Left cardiac atrium (tissue), 4 donors: Measurements from ENCODE around the gene APOA1. TPM values are rescaled to one million over a fixed set of nuclear protein-coding genes. Genes with fewer than 3 reads are reported as not detected.

ENCODE experiments used
- ATAC-seq, 2 donors: fragments of 200-7000 bp; cut with Tn5 transposase; one replicate each; pipeline ENCODE4 v1.9.1; 2020; ENCODE audit warnings: mild to moderate bottlenecking in 2 of 2, moderate library complexity in 2 of 2
- DNase-seq: peaks from one replicate; pipeline ENCODE4 v3.0.0-alpha.2; 2020
- intact Hi-C, 2 donors: fragments of 100-400 bp; cut with DNase I; formaldehyde crosslinking; loops; one replicate each; pipeline versions ENCODE4 v1.14.1 to v1.15.1; 2022 to 2023
- total RNA-seq, 2 donors: library from RNA; stranded (reverse); fragmentation: NEBNext Ultra II Directional; extraction: Animal tissue kit (Norgen Biotek cat#: 25700); gene quantifications; one replicate each; pipeline ENCODE4 v1.2.1, GENCODE V29; 2021
- donor health status: DM: no; HTN: yes; CAD: no.
- donor health status: DM: no; HTN: yes; CAD: no; lungs with severe emphysema.
- donor health status: DM: yes; HTN: yes; CAD: no.
- donor health status: Dilated cardiomyopathy.

Gene APOA1
- total RNA-seq, 2 donors from 2014 or later, result 0.99 to 1.2 TPM

DNA sequence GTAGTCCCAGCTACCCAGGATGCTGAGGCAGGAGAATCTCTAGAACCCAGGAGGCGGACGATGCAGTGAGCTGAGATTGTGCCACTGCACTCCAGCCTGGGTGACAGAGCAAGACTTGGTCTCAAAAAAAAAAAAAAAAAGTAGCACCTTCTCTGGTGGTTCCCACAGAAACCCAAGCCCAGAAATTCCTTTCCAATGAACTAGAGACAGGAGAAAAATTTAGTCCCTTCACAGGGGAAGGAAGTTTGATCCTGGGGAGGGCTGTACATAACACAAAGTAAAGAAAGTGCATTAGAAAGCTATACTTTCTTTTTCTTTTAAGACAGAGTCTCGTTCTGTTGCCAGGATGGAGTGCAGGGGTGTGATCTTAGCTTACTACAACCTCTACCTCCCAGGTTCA lies 25.5 kb upstream of the APOA1 start:
- no peak for ATAC-seq
- intact Hi-C loops, result loop anchor here in 1 of 2 donors (10.0 kb wide), 1 partner anchor 362 kb away; no protein-coding TSS in a partner anchor
- no peak for DNase-seq

DNA sequence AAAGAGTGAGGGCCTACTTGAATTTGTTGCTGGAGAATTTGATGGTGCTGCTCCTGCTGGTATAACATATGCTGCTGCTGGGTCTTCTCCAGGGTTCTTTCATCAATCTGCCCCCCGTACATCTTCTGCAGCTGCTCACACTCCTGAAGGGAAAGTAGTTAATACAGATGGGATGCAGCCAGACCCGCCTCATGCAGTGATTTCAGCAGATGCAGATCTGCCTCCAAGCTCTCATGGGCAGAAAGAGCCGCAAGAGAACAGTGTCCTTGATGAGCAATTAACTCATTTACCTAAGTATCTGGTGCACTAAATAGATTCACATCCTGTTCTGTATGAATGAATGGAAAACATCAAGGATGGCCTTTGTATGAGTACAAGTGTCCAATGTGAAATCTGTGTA lies 24.8 kb upstream of the APOA1 start:
- intact Hi-C loops, result loop anchor here in 1 of 2 donors (10.0 kb wide), 1 partner anchor 363 kb away; no protein-coding TSS in a partner anchor
- no peak for ATAC-seq
- no peak for DNase-seq

DNA sequence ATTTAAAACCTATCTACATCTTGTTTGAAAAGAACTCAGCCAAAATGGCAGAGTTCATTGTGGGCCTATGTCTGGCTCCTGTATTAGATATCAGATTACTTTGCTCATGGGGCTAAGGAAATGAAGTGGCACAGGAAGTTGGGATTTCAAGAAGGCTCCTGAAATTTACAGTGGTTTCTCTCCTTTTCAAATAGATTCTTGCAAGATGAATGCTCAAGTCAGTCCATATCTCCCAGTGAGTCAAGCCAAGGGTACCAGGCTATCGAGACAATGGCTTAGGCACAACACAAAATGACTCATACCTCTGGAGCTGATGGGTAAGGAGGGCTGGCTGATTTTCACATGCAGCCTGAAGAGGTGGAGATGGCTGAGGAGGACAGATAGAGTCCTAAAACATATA lies 24.1 kb upstream of the APOA1 start:
- DNase-seq, result no peak
- intact Hi-C loops, result loop anchor here in 1 of 2 donors (10.0 kb wide), 1 partner anchor 363 kb away; no protein-coding TSS in a partner anchor
- no peak for ATAC-seq

DNA sequence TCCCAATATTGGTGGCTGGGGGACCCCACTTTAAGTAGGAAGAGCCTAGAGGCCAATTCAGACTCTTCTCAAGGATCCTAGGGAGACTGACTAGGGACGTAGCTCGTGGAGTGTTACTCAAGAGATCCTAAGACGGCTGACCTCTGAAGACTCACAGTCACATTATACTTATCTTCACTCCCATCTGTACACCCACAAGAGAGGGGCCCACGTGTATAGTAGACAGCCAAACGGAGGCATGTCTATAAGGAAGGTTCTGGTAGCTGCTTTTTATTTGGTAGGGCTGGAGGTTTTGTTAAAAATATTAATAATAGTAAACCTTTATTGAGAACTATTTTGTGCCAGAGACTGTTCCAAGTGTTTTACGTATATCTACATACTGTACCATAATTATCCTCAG lies 22.9 kb upstream of the APOA1 start:
- intact Hi-C loops, result loop anchor here in 1 of 2 donors (10.0 kb wide), 1 partner anchor 364 kb away; no protein-coding TSS in a partner anchor
- DNase-seq (no peak), ATAC-seq (no peak)

DNA sequence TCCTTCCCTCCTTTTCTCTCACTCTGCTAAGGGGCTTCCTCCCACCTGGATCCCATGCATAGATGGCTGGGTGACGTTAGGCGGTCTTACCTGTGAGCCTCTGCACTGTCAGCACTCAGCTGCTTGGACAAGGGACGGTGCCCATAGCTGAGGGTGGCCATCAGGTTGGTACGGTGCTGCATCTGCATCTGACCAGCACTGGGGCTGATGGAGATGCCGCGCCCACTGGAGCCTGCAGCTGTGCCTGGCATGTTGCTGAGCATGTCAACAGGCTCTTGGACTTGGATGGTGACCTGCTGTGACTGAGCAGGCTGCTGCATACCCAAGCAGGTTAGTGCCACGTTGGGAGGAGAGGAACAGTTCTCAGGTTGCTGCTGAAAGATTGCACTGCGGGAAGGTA lies 21.8 kb upstream of the APOA1 start:
- intact Hi-C loops, result loop anchor here in 1 of 2 donors (10.0 kb wide), 1 partner anchor 56 kb away; no protein-coding TSS in a partner anchor
- ATAC-seq, result peak in 1 of 2 donors; percentile 16
- no peak for DNase-seq

DNA sequence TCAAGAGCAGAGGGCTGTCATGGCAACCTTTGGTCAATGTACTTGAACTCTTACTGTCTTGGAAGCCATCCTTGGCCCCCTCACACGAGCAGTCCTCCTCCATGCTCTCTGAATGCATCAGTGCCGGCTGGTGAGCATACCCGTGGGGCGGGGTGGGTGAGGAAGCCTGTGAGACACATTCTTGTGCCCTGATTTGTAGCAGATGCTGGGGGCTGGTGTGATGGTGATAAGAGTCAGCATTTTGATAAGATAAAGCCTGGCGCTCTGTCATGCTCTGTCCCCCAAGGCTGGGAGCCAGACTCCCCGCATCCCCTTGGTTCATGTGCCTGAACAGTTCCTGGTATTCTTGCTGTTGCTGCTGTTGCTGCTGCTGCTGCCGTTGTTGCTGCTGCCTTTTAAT lies 20.5 kb upstream of the APOA1 start:
- intact Hi-C loops, result loop anchor here in 1 of 2 donors (10.0 kb wide), 1 partner anchor 57 kb away; no protein-coding TSS in a partner anchor
- peak in 1 of 2 donors; percentile 45 for ATAC-seq
- no peak for DNase-seq

DNA sequence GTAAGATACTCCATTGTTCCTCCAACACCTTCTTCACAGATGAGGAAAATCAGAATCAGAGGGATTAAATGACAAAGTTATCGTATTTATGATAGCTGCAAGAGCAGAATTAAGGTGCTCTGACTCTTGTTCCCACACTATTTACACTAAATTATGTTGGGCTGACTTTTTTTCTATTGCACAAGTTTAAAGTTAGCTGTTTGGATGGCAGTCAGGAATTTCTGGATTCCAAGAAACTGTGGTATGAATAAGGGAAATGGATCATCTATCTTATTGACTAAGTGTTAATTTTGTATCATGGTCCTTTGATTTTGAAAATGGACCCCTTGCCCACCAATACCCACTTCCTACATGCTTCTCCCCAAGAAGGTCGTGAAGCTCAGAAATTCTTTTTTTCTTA lies 19.9 kb upstream of the APOA1 start:
- ATAC-seq (no peak), DNase-seq (no peak)
- intact Hi-C loops, result loop anchor here in 1 of 2 donors (10.0 kb wide), 1 partner anchor 57 kb away; no protein-coding TSS in a partner anchor

DNA sequence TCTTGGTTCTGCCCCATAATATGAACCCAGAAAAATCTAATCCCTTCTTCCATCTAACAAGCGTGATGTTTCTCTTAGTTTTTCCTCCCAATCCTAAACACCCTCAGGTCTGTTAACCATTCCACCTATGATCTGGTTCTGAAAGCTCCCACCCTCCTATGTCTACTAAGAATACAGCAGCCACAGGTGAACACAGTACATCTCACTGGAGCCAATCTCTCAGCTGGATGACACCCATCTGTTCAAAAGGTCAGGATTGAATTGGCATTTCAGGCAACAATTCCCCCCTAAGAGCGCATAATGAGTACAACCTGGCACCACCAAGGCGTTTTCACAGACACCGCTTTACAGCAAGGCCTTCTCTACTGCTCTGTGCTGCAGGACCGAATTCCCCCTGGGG lies 19.0 kb upstream of the APOA1 start:
- ATAC-seq (no peak), DNase-seq (no peak)
- intact Hi-C loops, result loop anchor here in 1 of 2 donors (10.0 kb wide), 1 partner anchor 58 kb away; no protein-coding TSS in a partner anchor

DNA sequence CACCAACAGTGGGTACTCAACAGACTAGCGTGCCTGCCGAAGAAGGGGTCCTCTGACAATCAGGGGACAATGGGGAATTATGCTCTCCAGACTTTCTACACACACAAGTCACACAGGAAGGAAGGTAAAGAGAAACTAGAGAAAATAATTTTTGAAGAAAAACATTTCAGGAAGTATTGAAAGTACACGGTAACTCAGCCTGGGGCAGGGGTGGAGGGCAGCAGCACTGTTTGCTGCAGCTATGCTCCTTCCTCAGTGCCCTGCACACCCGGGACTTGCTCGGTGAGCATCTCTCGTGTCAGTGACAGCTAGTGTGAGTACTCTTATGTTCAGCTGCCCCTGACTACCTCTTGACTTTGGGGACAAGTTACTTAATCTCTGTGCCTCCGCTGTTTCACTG lies 18.0 kb upstream of the APOA1 start:
- ATAC-seq (no peak), DNase-seq (no peak)
- intact Hi-C loops, result loop anchor here in 1 of 2 donors (10.0 kb wide), 1 partner anchor 59 kb away; no protein-coding TSS in a partner anchor

DNA sequence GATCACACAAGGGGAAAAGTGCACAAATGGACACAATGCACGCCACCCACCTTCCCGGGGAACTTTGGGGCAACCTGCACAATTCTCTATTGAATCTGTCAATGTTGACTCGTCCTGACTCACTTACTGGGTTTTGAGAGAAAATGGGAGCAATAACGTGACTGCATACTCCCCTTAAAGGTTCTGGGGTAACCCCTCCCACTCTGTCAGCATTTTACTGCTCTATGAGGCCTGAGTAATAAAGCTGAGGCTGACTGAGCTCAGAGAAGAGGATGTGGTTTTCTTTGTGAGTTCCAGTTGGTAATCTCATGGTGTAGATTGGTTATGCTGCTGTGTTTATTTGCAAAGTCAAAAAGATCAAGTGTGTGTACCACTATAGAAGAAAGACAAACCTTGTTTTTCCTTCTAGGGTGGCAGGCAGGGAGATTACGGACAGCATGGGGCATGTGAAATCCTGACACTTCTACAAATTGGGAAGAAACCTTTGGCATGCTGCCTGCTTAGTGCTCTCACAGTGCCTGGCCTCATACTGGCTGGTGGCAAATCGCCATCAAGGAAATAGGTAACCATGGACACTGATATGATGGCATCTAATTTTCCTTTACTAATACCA lies 16.1 kb upstream of the APOA1 start:
- intact Hi-C loops, result loop anchor here in 1 of 2 donors (10.0 kb wide), 1 partner anchor 61 kb away; no protein-coding TSS in a partner anchor
- DNase-seq (no peak), ATAC-seq (peak; percentile 31 to 50)

DNA sequence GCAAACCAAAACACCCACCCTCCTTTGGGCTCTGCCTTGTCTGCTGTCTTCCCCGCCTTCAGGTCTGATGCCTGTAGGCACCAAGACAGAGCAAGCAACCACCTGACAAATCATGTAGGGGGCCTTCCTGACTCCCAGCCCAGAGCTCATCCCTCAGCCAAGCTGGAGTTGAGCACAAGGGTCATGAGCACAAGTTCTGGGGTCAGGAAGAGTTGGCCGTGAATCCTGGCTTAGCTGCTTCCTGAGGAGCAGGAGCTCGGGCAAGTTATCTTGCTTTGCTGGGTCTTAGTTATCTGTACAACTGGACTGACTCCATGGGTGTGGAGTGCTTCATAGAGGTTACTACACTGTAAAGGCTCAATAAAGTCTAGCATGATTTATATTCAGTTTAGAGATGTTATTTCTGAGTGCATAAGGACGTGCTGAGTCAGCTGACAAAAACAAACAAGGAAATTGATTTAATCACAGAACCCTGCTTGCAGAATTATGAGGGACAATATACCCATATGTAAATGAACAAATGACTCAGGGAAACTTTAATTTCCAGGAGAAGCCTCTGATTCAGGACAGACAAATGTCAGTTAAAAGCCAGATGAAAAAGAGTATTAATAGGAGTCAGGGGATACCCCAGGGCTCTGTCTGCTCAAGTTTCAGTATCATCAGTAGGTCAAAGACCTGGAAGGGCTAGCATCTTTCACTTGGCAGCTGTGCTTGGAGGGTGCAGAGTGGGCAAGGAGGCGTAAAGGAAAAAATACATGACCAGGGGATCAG lies 15.0 kb upstream of the APOA1 start:
- ATAC-seq, result peak; percentile 43 to 84

DNA sequence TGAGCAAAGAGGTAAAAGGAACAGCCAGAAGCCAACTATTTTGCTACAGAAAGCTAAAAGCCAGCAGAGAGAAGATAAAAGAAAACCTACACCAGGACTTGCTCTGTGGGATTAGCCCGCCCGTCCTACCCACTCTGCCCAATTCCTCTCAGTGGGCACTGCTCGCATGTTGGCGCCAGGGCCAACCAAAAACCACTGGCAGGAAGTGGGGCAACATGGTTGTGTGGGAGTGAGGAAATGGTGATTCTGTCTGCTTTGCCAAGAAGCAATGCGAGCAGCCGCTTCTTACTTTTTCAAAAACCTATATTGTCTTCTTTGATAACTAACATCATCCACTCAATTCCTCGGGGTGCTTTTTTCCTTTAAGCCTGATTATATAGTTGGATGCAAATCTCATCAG lies 14.2 kb upstream of the APOA1 start:
- DNase-seq, result no peak
- intact Hi-C loops, result loop anchor here in 1 of 2 donors (10.0 kb wide), 1 partner anchor 63 kb away; no protein-coding TSS in a partner anchor
- peak; percentile 38 to 73 for ATAC-seq

More for the DNA sequence above, 15.0 kb upstream of the APOA1 start:
- intact Hi-C loops, result loop anchor here in 1 of 2 donors (10.0 kb wide), 1 partner anchor 62 kb away; no protein-coding TSS in a partner anchor
- no peak for DNase-seq

DNA sequence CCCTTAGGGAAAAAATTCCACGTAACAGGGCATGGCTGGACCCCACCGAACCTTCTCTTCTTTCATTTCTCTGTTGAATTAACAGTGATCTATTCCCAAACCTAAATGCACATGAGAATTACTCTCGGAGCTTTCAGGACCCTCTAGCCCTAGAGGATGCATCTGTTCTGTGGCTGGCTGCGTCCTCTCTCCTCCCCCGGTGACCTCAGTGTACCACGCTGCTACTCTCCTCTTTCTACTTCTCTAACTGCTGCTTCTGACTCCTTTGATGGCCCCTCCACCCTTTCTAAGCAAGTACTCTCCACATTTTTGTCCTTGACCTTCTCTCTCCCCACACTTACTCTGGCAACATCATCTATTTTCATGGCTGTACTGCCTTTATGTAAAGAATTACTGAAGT lies 12.1 kb upstream of the APOA1 start:
- ATAC-seq (no peak), DNase-seq (no peak)
- intact Hi-C loops, result no loop called here

DNA sequence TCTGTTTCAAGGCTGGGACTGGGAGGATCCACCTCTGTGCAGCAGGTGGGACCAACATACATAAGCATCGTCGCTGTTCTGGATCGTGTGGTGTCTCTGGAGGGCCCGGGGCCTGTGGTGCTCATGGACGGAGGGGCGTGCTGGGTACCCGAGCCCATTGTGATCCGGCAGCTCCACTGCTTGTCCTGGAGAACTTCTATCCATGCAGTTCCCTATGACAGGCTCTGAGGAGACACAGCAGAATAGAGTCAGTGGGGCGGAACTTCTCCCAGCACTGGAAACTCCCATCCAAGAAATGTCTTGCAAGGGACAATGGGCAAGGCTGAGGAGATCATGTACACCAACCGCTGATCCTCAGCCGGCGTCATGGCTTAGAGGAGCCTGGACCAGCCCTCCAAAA lies 11.6 kb upstream of the APOA1 start:
- intact Hi-C loops, result no loop called here
- DNase-seq, result no peak
- no peak for ATAC-seq

DNA sequence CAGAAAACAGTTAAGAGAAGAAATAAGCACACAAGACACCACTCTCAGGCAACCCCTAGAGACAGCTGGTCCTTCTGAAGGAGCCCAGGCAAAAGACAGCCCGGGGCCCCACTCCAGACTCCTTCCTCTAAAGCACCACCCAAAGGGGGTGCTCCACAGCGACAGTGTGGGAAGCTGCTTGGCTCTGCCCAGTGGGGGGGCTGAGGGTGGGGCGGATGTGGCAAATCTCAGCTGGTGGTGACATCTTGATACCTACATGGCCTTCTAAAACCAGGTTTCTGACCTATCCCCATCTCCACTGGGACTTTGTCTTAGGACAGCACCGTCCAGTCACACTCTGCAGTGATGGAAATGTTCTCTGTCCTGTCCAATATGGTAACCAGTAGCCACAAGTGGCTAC lies 10.2 kb upstream of the APOA1 start:
- intact Hi-C loops, result no loop called here
- DNase-seq (no peak), ATAC-seq (no peak)

DNA sequence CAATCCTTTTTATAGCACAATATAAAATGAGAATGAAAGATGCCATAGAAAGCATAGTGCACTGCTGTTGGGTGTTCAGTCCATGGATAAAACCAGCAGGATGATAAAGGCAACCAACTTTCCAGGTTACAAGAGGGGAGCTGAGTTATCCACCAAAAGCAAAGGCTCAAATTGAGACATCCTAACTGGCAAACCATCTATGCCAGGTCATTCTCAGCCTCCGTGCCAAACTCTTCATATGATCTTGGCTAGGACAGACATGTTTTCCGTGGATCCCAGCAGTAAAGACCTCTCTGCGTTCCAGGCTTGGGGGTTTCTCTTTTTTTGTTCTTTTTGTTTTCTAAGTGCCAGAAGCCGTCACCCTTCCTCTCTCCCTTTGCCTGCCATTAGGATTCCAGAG lies 7.3 kb upstream of the APOA1 start:
- no peak for ATAC-seq
- intact Hi-C loops, result no loop called here
- DNase-seq, result no peak

DNA sequence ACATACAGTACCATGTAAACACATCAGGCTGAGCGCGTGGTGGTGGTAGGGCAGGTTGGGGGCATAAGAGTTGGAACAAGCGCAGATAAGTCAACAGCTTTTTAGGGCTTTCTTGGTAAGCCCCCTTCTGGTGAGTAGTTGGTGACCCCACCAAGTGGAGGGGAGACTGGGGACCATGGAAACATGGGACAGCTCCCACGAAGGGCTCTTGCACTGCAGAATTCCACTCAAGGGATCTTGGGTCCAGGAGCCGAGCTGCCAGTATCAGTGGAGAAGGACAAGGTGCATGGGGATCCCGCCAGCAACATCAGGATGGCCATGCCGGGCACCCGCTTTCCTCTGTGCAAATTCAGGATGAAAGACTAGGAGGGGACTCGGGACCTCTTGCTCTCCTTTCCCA lies 6.2 kb upstream of the APOA1 start:
- intact Hi-C loops, result no loop called here
- DNase-seq (no peak), ATAC-seq (no peak)

DNA sequence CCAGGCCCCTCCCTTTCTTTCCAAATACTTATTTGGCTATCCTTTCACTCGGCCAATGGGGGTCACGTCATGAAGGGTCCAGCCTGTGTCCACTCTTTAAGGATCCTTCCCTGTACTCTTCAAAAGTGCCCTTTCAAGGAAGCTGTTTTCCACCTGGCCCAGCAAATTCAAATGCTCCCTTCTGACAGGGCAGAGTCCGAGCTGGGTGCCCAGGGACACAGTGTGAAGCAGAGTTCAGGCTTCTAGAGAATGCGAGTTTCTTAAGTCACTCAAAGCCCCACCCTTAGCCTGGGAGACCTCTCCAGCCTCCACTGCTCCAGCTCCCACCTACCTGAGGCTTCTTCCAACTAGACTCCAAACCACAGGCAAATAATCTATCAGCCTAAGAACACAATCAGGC lies 5.5 kb upstream of the APOA1 start:
- DNase-seq (no peak), ATAC-seq (peak in 1 of 2 donors; percentile 56)
- intact Hi-C loops, result no loop called here

DNA sequence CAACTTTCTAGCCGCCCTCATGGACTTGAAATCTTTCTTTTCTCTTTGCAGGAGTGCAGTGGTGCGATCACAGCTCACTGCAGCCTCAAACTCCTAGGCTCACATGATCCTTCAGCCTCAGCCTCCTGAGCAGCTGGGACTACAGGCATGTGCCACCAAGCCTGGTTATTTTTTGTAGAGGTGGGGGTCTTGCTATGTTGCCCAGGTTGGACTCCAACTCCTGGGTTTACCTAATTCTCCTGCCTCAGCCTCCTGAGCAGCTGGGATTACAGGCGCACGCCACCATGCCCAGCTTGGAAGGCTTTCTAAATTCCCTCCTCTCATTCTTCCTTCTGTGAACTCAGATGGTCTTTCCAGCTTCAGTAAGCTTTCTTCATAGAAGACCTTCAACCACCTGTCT lies 4.7 kb upstream of the APOA1 start:
- intact Hi-C loops, result no loop called here
- ATAC-seq (no peak), DNase-seq (no peak)

DNA sequence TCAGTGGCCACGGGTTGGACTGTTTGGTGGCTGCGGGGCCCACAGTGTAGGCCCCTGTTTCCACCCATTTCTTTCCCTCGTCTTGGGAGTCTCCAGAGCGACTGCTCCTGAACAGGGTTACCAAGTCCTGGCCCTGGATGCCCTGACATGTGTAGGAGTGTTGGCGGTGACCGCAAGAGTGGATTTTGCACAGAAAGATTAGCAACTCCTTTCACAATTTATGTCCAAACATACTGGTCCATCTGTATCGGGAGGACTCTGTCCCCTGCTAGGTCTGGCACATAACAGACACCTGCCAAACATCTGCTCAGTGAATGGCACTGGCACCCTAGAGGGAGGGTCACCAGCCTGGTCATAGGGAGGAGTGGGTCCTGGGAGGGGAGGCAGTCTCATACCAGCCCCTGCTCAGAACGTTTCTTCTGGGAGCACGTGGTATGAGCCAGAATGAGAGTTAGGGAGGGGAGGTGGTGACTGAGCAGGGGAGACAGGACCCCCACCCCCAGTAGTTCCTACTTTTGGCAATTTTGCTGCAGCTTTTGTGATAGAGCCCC lies 3.4 kb upstream of the APOA1 start:
- no peak for DNase-seq
- intact Hi-C loops, result no loop called here
- no peak for ATAC-seq
